Measurements from ENCODE around the gene GPR6.

- TF ChIP-seq POLR2A (IDR thresholded peaks at IDR 0.05) (no peak), CTCF (IDR thresholded peaks at IDR 0.05) (no peak), EP300 (IDR thresholded peaks at IDR 0.05) (no peak), POLR2AphosphoS5 (IDR thresholded peaks at IDR 0.05) (no peak)
Observed at GRCh38 chr6:110017306-110017705, 39.2 kb downstream of the GPR6 start.

Data from sigmoid colon (tissue), 4 donors.